ENCODE data around the gene THSD4. TPM values are rescaled to one million over a fixed set of nuclear protein-coding genes. Genes with fewer than 3 reads are reported as not detected.
A peak's percentile ranks its signal among the peaks of the same experiment; 100 is the strongest.

Gene THSD4
- total and polyA plus RNA-seq, 8 donors: 15.7 to 43.3 (median 19.1) TPM

- no peak overlapping the region for H3K27ac ChIP-seq
- DNase-seq: no peak
- no peak overlapping the region for H3K4me3 ChIP-seq
- no peak for TF ChIP-seq CTCF (IDR thresholded peaks at IDR 0.05)
- H3K36me3 ChIP-seq: no peaks in the 10 kb centered on the region
- no peaks in the 10 kb centered on the region for H3K9me3 ChIP-seq
- no peaks in the 10 kb centered on the region for H3K27me3 ChIP-seq
- no peak for ATAC-seq
- intact Hi-C loops (cut with DNase I): no loop called here
- H3K4me1 ChIP-seq: peaks cover 0 to 6% of the 10 kb centered on the region in 2 donors
Measured at GRCh38 chr15:71568227-71568626, 453.0 kb downstream of the THSD4 start.

GRCh38 chr15:71570736-71571135 is 455.5 kb downstream of the THSD4 start:
- DNase-seq: no peak
- no peaks in the 10 kb centered on the region for H3K36me3 ChIP-seq
- no peak overlapping the region for H3K4me3 ChIP-seq
- peaks cover 0 to 6% of the 10 kb centered on the region in 2 donors for H3K4me1 ChIP-seq
- ATAC-seq: no peak
- no peaks in the 10 kb centered on the region for H3K27me3 ChIP-seq
- H3K27ac ChIP-seq: no peak overlapping the region
- TF ChIP-seq CTCF (IDR thresholded peaks at IDR 0.05): no peak
- H3K9me3 ChIP-seq: no peaks in the 10 kb centered on the region
- intact Hi-C loops (cut with DNase I): no loop called here

- Histone ChIP-seq H3K4me1 (peaks cover 0 to 6% of the 10 kb centered on the region in 2 donors), H3K27me3 (no peaks in the 10 kb centered on the region), H3K4me3 (no peak overlapping the region), H3K36me3 (no peaks in the 10 kb centered on the region), H3K27ac (peak overlapping the region in 1 of 2 donors; percentile 39), H3K9me3 (no peaks in the 10 kb centered on the region)
- no peak for TF ChIP-seq CTCF (IDR thresholded peaks at IDR 0.05)
- DNase-seq (no peak), ATAC-seq (no peak)
- intact Hi-C loops (cut with DNase I): no loop called here
Measured at GRCh38 chr15:71571641-71572040, 456.4 kb downstream of the THSD4 start.

- H3K9me3 ChIP-seq: no peaks in the 10 kb centered on the region
- ATAC-seq (peak; percentile 96), DNase-seq (peak in 1 of 4 donors; percentile 44)
- intact Hi-C loops (cut with DNase I): no loop called here
- peaks cover 0 to 6% of the 10 kb centered on the region in 2 donors for H3K4me1 ChIP-seq
- H3K36me3 ChIP-seq: no peaks in the 10 kb centered on the region
- H3K27me3 ChIP-seq: no peaks in the 10 kb centered on the region
- no peak overlapping the region for H3K4me3 ChIP-seq
- peak overlapping the region in 1 of 2 donors; percentile 62 for H3K27ac ChIP-seq
- peak in 1 of 2 donors; percentile 13 for TF ChIP-seq CTCF (IDR thresholded peaks at IDR 0.05)
Measured at GRCh38 chr15:71572452-71573053, 457.3 kb downstream of the THSD4 start.

GRCh38 chr15:71573599-71573998 is 458.3 kb downstream of the THSD4 start:
- no peak overlapping the region for H3K27ac ChIP-seq
- peaks cover 0 to 6% of the 10 kb centered on the region in 2 donors for H3K4me1 ChIP-seq
- DNase-seq: no peak
- ATAC-seq: no peak
- no peak for TF ChIP-seq CTCF (IDR thresholded peaks at IDR 0.05)
- no peaks in the 10 kb centered on the region for H3K36me3 ChIP-seq
- H3K9me3 ChIP-seq: no peaks in the 10 kb centered on the region
- H3K27me3 ChIP-seq: no peaks in the 10 kb centered on the region
- no peak overlapping the region for H3K4me3 ChIP-seq
- intact Hi-C loops (cut with DNase I): no loop called here
